Keratinocyte (primary cell): ENCODE measurements around the gene UMAD1. TPM values are rescaled to one million over a fixed set of nuclear protein-coding genes. Genes with fewer than 3 reads are reported as not detected.

Source experiments
- DNase-seq: peaks from one replicate; pipeline ENCODE4 v3.0.0-alpha.2; 2011; ENCODE audit warnings: low read depth, missing footprints, low spot score
- FAIRE-seq: peaks from 2 replicates; lab custom pipeline; 2011; peaks lifted over from hg19 to GRCh38; lab: Jason Lieb, UNC
- H2AFZ ChIP-seq: 2 replicates; pipeline ENCODE4 v1.6.0; 2012; ENCODE audit warnings: low read length, control low read depth, inconsistent platforms; ENCODE audit not compliant: control insufficient read depth
- H3K27ac ChIP-seq: 2 replicates; pipeline ENCODE4 v1.5.1; 2011; ENCODE audit warnings: low read length; ENCODE audit not compliant: control insufficient read depth, insufficient read depth
- H3K27me3 ChIP-seq: 3 replicates; pipeline ENCODE4 v1.6.0; 2011; ENCODE audit warnings: low read length; ENCODE audit not compliant: control insufficient read depth, insufficient read depth; ENCODE audit errors: extremely low read depth
- H3K36me3 ChIP-seq, 2 experiments: 2 replicates in 1 of 2; 3 replicates in 1 of 2; pipeline ENCODE4 v1.5.1; 2011; ENCODE audit warnings: low read length in 2 of 2, mild to moderate bottlenecking in 1 of 2; ENCODE audit not compliant: control insufficient read depth in 2 of 2, insufficient read depth in 2 of 2; ENCODE audit errors: extremely low read depth in 1 of 2
- H3K4me1 ChIP-seq: 3 replicates; pipeline ENCODE4 v1.5.1; 2011; ENCODE audit warnings: low read length; ENCODE audit not compliant: control insufficient read depth, insufficient read depth; ENCODE audit errors: extremely low read depth
- H3K4me2 ChIP-seq: 3 replicates; pipeline ENCODE4 v1.6.0; 2011; ENCODE audit warnings: low read depth, low read length; ENCODE audit not compliant: control insufficient read depth, insufficient read depth; ENCODE audit errors: extremely low read depth
- H3K4me3 ChIP-seq, 3 experiments: fragments of 200-600 bp in 1 of 3; sonication (generic) in 1 of 3; 2 replicates in 2 of 3; 3 replicates in 1 of 3; pipeline ENCODE4 v1.5.1; 2011 to 2016; ENCODE audit warnings: low read length in 3 of 3, mild to moderate bottlenecking in 3 of 3, control low read depth in 2 of 3, inconsistent platforms in 1 of 3, low read depth in 1 of 3, mixed read lengths in 1 of 3, mixed run types in 1 of 3, moderate library complexity in 1 of 3; ENCODE audit not compliant: control insufficient read depth in 2 of 3, insufficient read depth in 2 of 3; ENCODE audit errors: extremely low read depth in 1 of 3
- H3K79me2 ChIP-seq: 2 replicates; pipeline ENCODE4 v1.6.0; 2012; ENCODE audit warnings: low read length; ENCODE audit not compliant: control insufficient read depth, insufficient read depth
- H3K9ac ChIP-seq: 3 replicates; pipeline ENCODE4 v1.6.0; 2011; ENCODE audit warnings: low read length; ENCODE audit not compliant: control insufficient read depth, insufficient read depth; ENCODE audit errors: extremely low read depth
- H3K9me1 ChIP-seq: 3 replicates; pipeline ENCODE4 v1.6.0; 2011; ENCODE audit warnings: low read length; ENCODE audit not compliant: control insufficient read depth, insufficient read depth; ENCODE audit errors: extremely low read depth
- H3K9me3 ChIP-seq: 2 replicates; pipeline ENCODE4 v1.5.1; 2012; ENCODE audit warnings: low read depth, low read length; ENCODE audit not compliant: control insufficient read depth
- H4K20me1 ChIP-seq: 3 replicates; pipeline ENCODE4 v1.6.0; 2011; ENCODE audit warnings: low read length; ENCODE audit not compliant: control insufficient read depth, insufficient read depth; ENCODE audit errors: extremely low read depth
- CTCF ChIP-seq, 3 experiments: IDR thresholded peaks in 1 of 3; conservative IDR thresholded peaks in 1 of 3; optimal IDR thresholded peaks in 1 of 3; 2 replicates in 2 of 3; 3 replicates in 1 of 3; pipeline versions ENCODE3 to v1.5.1; 2011; ENCODE audit warnings: low read length in 3 of 3, mild to moderate bottlenecking in 3 of 3, moderate library complexity in 2 of 3, control low read depth in 1 of 3, inconsistent platforms in 1 of 3; ENCODE audit not compliant: insufficient read depth in 2 of 3; ENCODE audit errors: extremely low read depth in 1 of 3
- EZH2 ChIP-seq: IDR thresholded peaks from one replicate; pipeline ENCODE4 v1.6.1; 2012; ENCODE audit warnings: inconsistent platforms, mild to moderate bottlenecking, low read length, moderate library complexity
- dilution Hi-C: fragments of 300-500 bp; cut with MboI; formaldehyde crosslinking; loops from one replicate; pipeline ENCODE4 v1.7.0; 2020; ENCODE audit warnings: low sequenced_read_pairs; ENCODE audit not compliant: extremely low pct_ligation_motif_present
- polyA plus RNA-seq, 5 experiments: library from polyadenylated mRNA; depleted of rRNA in 3 of 5; stranded (reverse) in 3 of 5; stranded (forward) in 1 of 5; unstranded in 1 of 5; fragments of >200 nt; gene quantifications; 1 replicate in 1 of 5; 2 replicates in 3 of 5; 3 replicates in 1 of 5; pipeline versions ENCODE4 v1.2.1 to v1.2.3, GENCODE V29; 2011 to 2012; ENCODE audit warnings: missing spikeins in 2 of 5, low read depth in 1 of 5, low replicate concordance in 1 of 5

UMAD1 gene
- polyA plus RNA-seq, 1 donor (not counting 4 experiments of a cell fraction or from before 2014, with no cell fraction given) = 18.2 TPM

DNA sequence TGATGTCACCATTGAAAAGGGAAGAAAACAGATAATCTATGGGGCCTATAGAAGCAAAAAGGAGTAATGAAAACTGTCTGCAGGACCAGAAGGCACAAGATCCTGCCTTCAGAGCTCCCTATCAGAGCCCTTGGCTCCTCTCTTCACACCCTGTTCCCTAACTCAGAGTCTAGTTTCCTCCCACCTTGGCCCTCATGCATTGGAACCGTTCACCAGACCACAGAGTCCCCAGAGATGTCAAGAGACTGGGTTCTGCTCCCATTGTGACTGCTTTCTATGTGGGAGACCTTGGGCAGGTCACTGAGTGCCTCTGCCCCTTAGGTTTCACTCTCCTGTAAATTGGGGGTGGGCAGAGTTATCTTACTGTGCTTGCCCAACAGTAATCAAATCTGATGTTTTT lies 158.0 kb downstream of the UMAD1 start:
- no peak overlapping the region for H3K9ac ChIP-seq
- H3K36me3 ChIP-seq = no peaks in the 10 kb centered on the region
- no peaks in the 10 kb centered on the region for H3K27me3 ChIP-seq
- H4K20me1 ChIP-seq = no peaks in the 10 kb centered on the region
- H3K9me1 ChIP-seq = no peaks in the 10 kb centered on the region
- DNase-seq = no peak
- no peak overlapping the region for H3K4me3 ChIP-seq
- dilution Hi-C loops = no loop called here
- no peak overlapping the region for H3K27ac ChIP-seq
- no peak for FAIRE-seq
- H3K4me2 ChIP-seq = no peak overlapping the region
- no peaks in the 10 kb centered on the region for H3K9me3 ChIP-seq
- peaks cover 7% of the 10 kb centered on the region for H3K4me1 ChIP-seq
- no peak overlapping the region for H2AFZ ChIP-seq
- TF ChIP-seq EZH2 = no peak
- H3K79me2 ChIP-seq = no peaks in the 10 kb centered on the region

- Histone ChIP-seq H3K4me2 (no peak overlapping the region), H3K79me2 (no peaks in the 10 kb centered on the region), H4K20me1 (no peaks in the 10 kb centered on the region), H3K9me3 (no peaks in the 10 kb centered on the region), H3K27ac (no peak overlapping the region), H2AFZ (no peak overlapping the region), H3K9ac (no peak overlapping the region), H3K4me1 (peaks cover 7% of the 10 kb centered on the region), H3K36me3 (no peaks in the 10 kb centered on the region), H3K27me3 (no peaks in the 10 kb centered on the region), H3K4me3 (no peak overlapping the region), H3K9me1 (no peaks in the 10 kb centered on the region)
- TF ChIP-seq EZH2 (no peak), CTCF (optimal IDR thresholded peaks at IDR 0.05 in 1 of 3, IDR thresholded peaks at IDR 0.05 in 1 of 3, conservative IDR thresholded peaks at IDR 0.05 in 1 of 3; ENCODE audit: extremely low read depth in 1 of 3, insufficient read depth in 2 of 3, low read length in 3 of 3) (no peak)
- DNase-seq (no peak), FAIRE-seq (no peak)
- dilution Hi-C loops = no loop called here
These were observed 158.6 kb downstream of the UMAD1 start for GRCh38 chr7:7799138-7799537.

- no peaks in the 10 kb centered on the region for H3K4me1 ChIP-seq
- no peak for DNase-seq
- no peak overlapping the region for H2AFZ ChIP-seq
- TF ChIP-seq EZH2 = no peak
- no peak for TF ChIP-seq CTCF (optimal IDR thresholded peaks at IDR 0.05 in 1 of 3, IDR thresholded peaks at IDR 0.05 in 1 of 3, conservative IDR thresholded peaks at IDR 0.05 in 1 of 3; ENCODE audit: extremely low read depth in 1 of 3, insufficient read depth in 2 of 3, low read length in 3 of 3)
- dilution Hi-C loops = no loop called here
- no peak overlapping the region for H3K9ac ChIP-seq
- no peaks in the 10 kb centered on the region for H3K9me1 ChIP-seq
- H3K4me2 ChIP-seq = no peak overlapping the region
- H4K20me1 ChIP-seq = no peaks in the 10 kb centered on the region
- H3K79me2 ChIP-seq = no peaks in the 10 kb centered on the region
- H3K27me3 ChIP-seq = no peaks in the 10 kb centered on the region
- no peak for FAIRE-seq
- H3K4me3 ChIP-seq = no peak overlapping the region
- no peak overlapping the region for H3K27ac ChIP-seq
- no peaks in the 10 kb centered on the region for H3K36me3 ChIP-seq
- H3K9me3 ChIP-seq = no peaks in the 10 kb centered on the region
These were observed 162.0 kb downstream of the UMAD1 start for GRCh38 chr7:7802531-7802930.
